Activated T-helper 1 cell treated with anti-CD3 and anti-CD28 coated beads, Interleukin-12 subunit alpha, Interleukin-12 subunit beta, Interleukin-2, Interleukin-4 antibody, amounts not matched to agents 30 ng/mL and 10 ng/mL and 1 ng/mL, durations not matched to agents 14 hours and 24 hours and 36 hours (primary cell): Measurements from ENCODE around the gene CCM2. TPM values are rescaled to one million over a fixed set of nuclear protein-coding genes. Genes with fewer than 3 reads are reported as not detected.

Source experiments
- DNase-seq: peaks from one replicate; pipeline ENCODE4 v3.0.0; 2021; ENCODE audit warnings: low spot score
- H3K27ac Mint-ChIP-seq: one replicate; pipeline ENCODE4 v1.8.0; 2021; ENCODE audit warnings: mild to moderate bottlenecking, mixed read lengths
- H3K27me3 Mint-ChIP-seq: one replicate; pipeline ENCODE4 v1.8.0; 2022; ENCODE audit warnings: mild to moderate bottlenecking, moderate library complexity, mixed read lengths; ENCODE audit not compliant: insufficient read depth
- H3K36me3 Mint-ChIP-seq: one replicate; pipeline ENCODE4 v1.8.0; 2021; ENCODE audit warnings: low read depth, mixed read lengths
- H3K4me1 Mint-ChIP-seq: one replicate; pipeline ENCODE4 v1.8.0; 2021; ENCODE audit warnings: low read depth, mixed read lengths
- H3K4me3 Mint-ChIP-seq: one replicate; pipeline ENCODE4 v1.8.0; 2021; ENCODE audit warnings: mild to moderate bottlenecking, moderate library complexity, mixed read lengths
- H3K9me3 Mint-ChIP-seq: one replicate; pipeline ENCODE4 v1.8.0; 2021; ENCODE audit warnings: mixed read lengths
- intact Hi-C: fragments of 100-400 bp; cut with micrococcal nuclease; formaldehyde crosslinking; loops from one replicate; pipeline ENCODE4 v1.15.1; 2024
- total RNA-seq: library from RNA; stranded (reverse); gene quantifications from 2 replicates; pipeline ENCODE4 v1.2.3, GENCODE V29; 2022

The CCM2 gene
- total RNA-seq, 1 donor from 2014 or later, result 65.5 TPM

- DNase-seq, result no peak
- peak overlapping the region; percentile 98 for H3K27ac Mint-ChIP-seq
- peak overlapping the region; percentile 98 for H3K4me3 Mint-ChIP-seq
- intact Hi-C loops, result no loop called here
- no peaks in the 10 kb centered on the region for H3K9me3 Mint-ChIP-seq
- peaks cover 68% of the 10 kb centered on the region for H3K36me3 Mint-ChIP-seq
- H3K27me3 Mint-ChIP-seq, result no peaks in the 10 kb centered on the region
- peaks cover 74% of the 10 kb centered on the region for H3K4me1 Mint-ChIP-seq
Measured at GRCh38 chr7:44981035-44981706, 18.8 kb upstream of the CCM2 start.

- peaks cover 73% of the 10 kb centered on the region for H3K4me1 Mint-ChIP-seq
- DNase-seq, result no peak
- no peaks in the 10 kb centered on the region for H3K27me3 Mint-ChIP-seq
- intact Hi-C loops, result no loop called here
- peak overlapping the region; percentile 98 for H3K4me3 Mint-ChIP-seq
- H3K36me3 Mint-ChIP-seq, result peaks cover 62% of the 10 kb centered on the region
- H3K9me3 Mint-ChIP-seq, result no peaks in the 10 kb centered on the region
- H3K27ac Mint-ChIP-seq, result peak overlapping the region; percentile 79
Measured at GRCh38 chr7:44982535-44982923, 17.5 kb upstream of the CCM2 start.

GRCh38 chr7:44982970-44983369, 17.0 kb upstream of the CCM2 start:
- H3K36me3 Mint-ChIP-seq, result peaks cover 58% of the 10 kb centered on the region
- peaks cover 78% of the 10 kb centered on the region for H3K4me1 Mint-ChIP-seq
- no peaks in the 10 kb centered on the region for H3K9me3 Mint-ChIP-seq
- intact Hi-C loops, result no loop called here
- peak overlapping the region; percentile 99 for H3K27ac Mint-ChIP-seq
- peak overlapping the region; percentile 98 for H3K4me3 Mint-ChIP-seq
- H3K27me3 Mint-ChIP-seq, result no peaks in the 10 kb centered on the region
- no peak for DNase-seq

- Mint-ChIP-seq H3K4me1 (peaks cover 84% of the 10 kb centered on the region), H3K4me3 (peak overlapping the region; percentile 98), H3K9me3 (no peaks in the 10 kb centered on the region), H3K36me3 (peaks cover 49% of the 10 kb centered on the region), H3K27ac (peak overlapping the region; percentile 99), H3K27me3 (no peaks in the 10 kb centered on the region)
- intact Hi-C loops, result no loop called here
- no peak for DNase-seq
Measured at GRCh38 chr7:44983742-44984477, 16.1 kb upstream of the CCM2 start.

- intact Hi-C loops, result no loop called here
Measured at GRCh38 chr7:44984478-44984758, 15.6 kb upstream of the CCM2 start.

GRCh38 chr7:44985033-44985695, 14.8 kb upstream of the CCM2 start:
- intact Hi-C loops, result no loop called here
- H3K4me1 Mint-ChIP-seq, result peaks cover 77% of the 10 kb centered on the region
- H3K9me3 Mint-ChIP-seq, result no peaks in the 10 kb centered on the region
- H3K4me3 Mint-ChIP-seq, result peak overlapping the region; percentile 98
- no peaks in the 10 kb centered on the region for H3K27me3 Mint-ChIP-seq
- DNase-seq, result no peak
- peaks cover 51% of the 10 kb centered on the region for H3K36me3 Mint-ChIP-seq
- peak overlapping the region; percentile 99 for H3K27ac Mint-ChIP-seq

More at GRCh38 chr7:44984478-44984758, 15.6 kb upstream of the CCM2 start:
- Mint-ChIP-seq H3K27me3 (no peaks in the 10 kb centered on the region), H3K36me3 (peaks cover 51% of the 10 kb centered on the region), H3K4me3 (peak overlapping the region; percentile 98), H3K4me1 (peaks cover 84% of the 10 kb centered on the region), H3K27ac (peak overlapping the region; percentile 99), H3K9me3 (no peaks in the 10 kb centered on the region)
- no peak for DNase-seq

- Mint-ChIP-seq H3K9me3 (no peaks in the 10 kb centered on the region), H3K27me3 (no peaks in the 10 kb centered on the region), H3K4me3 (peak overlapping the region; percentile 98), H3K36me3 (peaks cover 48% of the 10 kb centered on the region), H3K4me1 (peaks cover 70% of the 10 kb centered on the region), H3K27ac (peak overlapping the region; percentile 99)
- no peak for DNase-seq
- intact Hi-C loops, result loop anchor here (1.0 kb wide), 5 partner anchors 9 to 125 kb away; partner anchors contain the start of genes PURB and TBRG4
Measured at GRCh38 chr7:44985900-44986217, 14.1 kb upstream of the CCM2 start.

- Mint-ChIP-seq H3K27ac (peak overlapping the region; percentile 99), H3K4me1 (peaks cover 64% of the 10 kb centered on the region), H3K36me3 (peaks cover 46% of the 10 kb centered on the region), H3K4me3 (peak overlapping the region; percentile 98), H3K9me3 (no peaks in the 10 kb centered on the region), H3K27me3 (no peaks in the 10 kb centered on the region)
- intact Hi-C loops, result loop anchor here (1.0 kb wide), 5 partner anchors 9 to 125 kb away; partner anchors contain the start of genes PURB and TBRG4
- DNase-seq, result peak; percentile 96
Measured at GRCh38 chr7:44986218-44987053, 13.6 kb upstream of the CCM2 start.

GRCh38 chr7:44987457-44987856, 12.5 kb upstream of the CCM2 start:
- intact Hi-C loops, result no loop called here
- Mint-ChIP-seq H3K4me1 (peaks cover 55% of the 10 kb centered on the region), H3K36me3 (peaks cover 45% of the 10 kb centered on the region)

GRCh38 chr7:44987996-44988395, 12.0 kb upstream of the CCM2 start:
- Mint-ChIP-seq H3K4me1 (peaks cover 49% of the 10 kb centered on the region), H3K36me3 (peaks cover 41% of the 10 kb centered on the region), H3K27me3 (no peaks in the 10 kb centered on the region), H3K9me3 (no peaks in the 10 kb centered on the region), H3K27ac (peak overlapping the region; percentile 5), H3K4me3 (peak overlapping the region; percentile 98)
- no peak for DNase-seq
- intact Hi-C loops, result no loop called here

More at GRCh38 chr7:44987457-44987856, 12.5 kb upstream of the CCM2 start:
- Mint-ChIP-seq H3K4me3 (peak overlapping the region; percentile 98), H3K27ac (peak overlapping the region; percentile 99), H3K9me3 (no peaks in the 10 kb centered on the region), H3K27me3 (no peaks in the 10 kb centered on the region)
- no peak for DNase-seq

GRCh38 chr7:44988701-44989100, 11.3 kb upstream of the CCM2 start:
- Mint-ChIP-seq H3K36me3 (peaks cover 34% of the 10 kb centered on the region), H3K4me1 (peaks cover 42% of the 10 kb centered on the region), H3K27me3 (no peaks in the 10 kb centered on the region), H3K9me3 (no peaks in the 10 kb centered on the region), H3K4me3 (peak overlapping the region; percentile 1), H3K27ac (no peak overlapping the region)
- intact Hi-C loops, result no loop called here
- DNase-seq, result no peak

- Mint-ChIP-seq H3K27me3 (no peaks in the 10 kb centered on the region), H3K27ac (no peak overlapping the region), H3K4me1 (peaks cover 39% of the 10 kb centered on the region), H3K9me3 (no peaks in the 10 kb centered on the region), H3K36me3 (peaks cover 30% of the 10 kb centered on the region), H3K4me3 (no peak overlapping the region)
- no peak for DNase-seq
- intact Hi-C loops, result no loop called here
Measured at GRCh38 chr7:44989132-44989531, 10.9 kb upstream of the CCM2 start.
